H1 (cell line): ENCODE results near the gene DDX60. TPM values are rescaled to one million over a fixed set of nuclear protein-coding genes. Genes with fewer than 3 reads are reported as not detected.

Experiments used
- CTCF ChIA-PET: fragments of 300-600 bp; sonication (Branson Sonifier 250); formaldehyde crosslinking; loops from one replicate; lab custom pipeline; 2021; ENCODE audit not compliant: partially characterized antibody; lab: Charles Lee
- POLR2A ChIA-PET: fragments of 300-600 bp; sonication (Branson Sonifier 250); formaldehyde crosslinking; loops from one replicate; lab custom pipeline; 2021; ENCODE audit warnings: inconsistent platforms; ENCODE audit not compliant: partially characterized antibody; lab: Charles Lee
- DNase-seq, 2 experiments: peaks; one replicate each; pipeline versions ENCODE4 v3.0.0 to v3.0.0-alpha.2; 2010 to 2022; ENCODE audit warnings: low spot score in 2 of 2, low read depth in 1 of 2, mixed read lengths in 1 of 2
- FAIRE-seq: peaks from 2 replicates; lab custom pipeline; 2011; peaks lifted over from hg19 to GRCh38; lab: Jason Lieb, UNC
- H2AFZ ChIP-seq: 2 replicates; pipeline ENCODE4 v1.8.1; 2012; ENCODE audit warnings: low read length, inconsistent platforms
- H2AK5ac ChIP-seq: 2 replicates; pipeline ENCODE4 v1.6.1; 2013; ENCODE audit warnings: low read depth, low read length
- H2BK120ac ChIP-seq: replicated peaks from 2 replicates; pipeline ENCODE3; 2013; ENCODE audit warnings: low read depth, low read length, inconsistent platforms
- H2BK12ac ChIP-seq: 2 replicates; pipeline ENCODE4 v1.6.1; 2013; ENCODE audit warnings: low read depth, low read length
- H2BK15ac ChIP-seq: 2 replicates; pipeline ENCODE4 v1.6.1; 2013; ENCODE audit warnings: low read length
- H2BK20ac ChIP-seq: 2 replicates; pipeline ENCODE4 v1.6.1; 2013; ENCODE audit warnings: low read length
- H2BK5ac ChIP-seq: 2 replicates; pipeline ENCODE4 v1.6.1; 2013; ENCODE audit warnings: low read depth, low read length
- H3K14ac ChIP-seq: 2 replicates; pipeline ENCODE4 v1.6.1; 2013; ENCODE audit warnings: inconsistent platforms; ENCODE audit not compliant: insufficient read length
- H3K18ac ChIP-seq: 2 replicates; pipeline ENCODE4 v1.6.1; 2013; ENCODE audit warnings: low read length; ENCODE audit errors: extremely low read depth
- H3K23ac ChIP-seq: 2 replicates; pipeline ENCODE4 v1.6.1; 2013; ENCODE audit warnings: inconsistent platforms; ENCODE audit not compliant: insufficient read length
- H3K23me2 ChIP-seq: 2 replicates; pipeline ENCODE4 v1.6.1; 2013; ENCODE audit warnings: low read depth, low read length
- H3K27ac ChIP-seq: 2 replicates; pipeline ENCODE4 v1.6.1; 2011; ENCODE audit warnings: low read depth, low read length, inconsistent platforms
- H3K27me3 ChIP-seq, 4 experiments: replicated peaks in 1 of 4; 1 replicate in 1 of 4; 2 replicates in 3 of 4; pipeline versions ENCODE4 v1.6.1 to v1.8.1; 2011 to 2013; ENCODE audit warnings: low read length in 3 of 4, mild to moderate bottlenecking in 3 of 4, inconsistent platforms in 2 of 4, mixed read lengths in 2 of 4, moderate library complexity in 1 of 4; ENCODE audit not compliant: control insufficient read depth in 3 of 4, insufficient read depth in 3 of 4; ENCODE audit errors: extremely low read depth in 1 of 4
- H3K36me3 ChIP-seq, 4 experiments: 2 replicates each; pipeline versions ENCODE4 v1.6.1 to v1.8.1; 2011 to 2013; ENCODE audit warnings: mild to moderate bottlenecking in 4 of 4, low read length in 3 of 4, moderate library complexity in 2 of 4, control low read depth in 1 of 4, inconsistent platforms in 1 of 4; ENCODE audit not compliant: insufficient read depth in 4 of 4, control insufficient read depth in 2 of 4
- H3K4ac ChIP-seq: replicated peaks from 2 replicates; pipeline ENCODE3; 2013; ENCODE audit warnings: low read length, low read depth, mixed read lengths, inconsistent platforms; ENCODE audit not compliant: insufficient read length
- H3K4me1 ChIP-seq, 4 experiments: replicated peaks in 1 of 4; 1 replicate in 1 of 4; 2 replicates in 3 of 4; pipeline versions ENCODE4 v1.6.1 to v1.8.1; 2011 to 2013; ENCODE audit warnings: low read length in 3 of 4, inconsistent platforms in 2 of 4, mixed read lengths in 1 of 4; ENCODE audit not compliant: insufficient read depth in 4 of 4, control insufficient read depth in 3 of 4
- H3K4me2 ChIP-seq, 2 experiments: 2 replicates each; pipeline versions ENCODE4 v1.6.1 to v1.8.1; 2011 to 2013; ENCODE audit warnings: low read depth in 2 of 2, low read length in 2 of 2, control low read depth in 1 of 2, inconsistent platforms in 1 of 2, mild to moderate bottlenecking in 1 of 2; ENCODE audit not compliant: insufficient read depth in 1 of 2
- H3K4me3 ChIP-seq, 4 experiments: fragments of 200-600, 300-600 bp in 1 of 4; sonication (generic), shearing (Covaris generic), sonication (Bioruptor Twin) in 1 of 4; 2 replicates each; pipeline versions ENCODE4 v1.5.1 to v1.8.1; 2011 to 2016; ENCODE audit warnings: low read length in 4 of 4, low read depth in 3 of 4, control low read depth in 2 of 4, inconsistent platforms in 2 of 4, mild to moderate bottlenecking in 2 of 4, mixed read lengths in 1 of 4, moderate library complexity in 1 of 4; ENCODE audit not compliant: insufficient read depth in 2 of 4; ENCODE audit errors: extremely low read depth in 1 of 4
- H3K56ac ChIP-seq: replicated peaks from 2 replicates; pipeline ENCODE3; 2013; ENCODE audit warnings: low read depth, mild to moderate bottlenecking, mixed read lengths, low read length, inconsistent platforms; ENCODE audit not compliant: insufficient read length
- H3K79me1 ChIP-seq: 2 replicates; pipeline ENCODE4 v1.6.1; 2013; ENCODE audit warnings: low read depth, low read length, control low read depth
- H3K79me2 ChIP-seq, 2 experiments: 2 replicates each; pipeline versions ENCODE4 v1.6.1 to v1.8.1; 2012 to 2013; ENCODE audit warnings: low read length in 2 of 2, mild to moderate bottlenecking in 2 of 2, inconsistent platforms in 1 of 2; ENCODE audit not compliant: insufficient read depth in 2 of 2, control insufficient read depth in 1 of 2
- H3K9ac ChIP-seq, 4 experiments: replicated peaks in 1 of 4; 1 replicate in 1 of 4; 2 replicates in 3 of 4; pipeline versions ENCODE4 v1.6.1 to v1.8.1; 2011 to 2013; ENCODE audit warnings: low read depth in 3 of 4, low read length in 3 of 4, control low read depth in 2 of 4, mild to moderate bottlenecking in 2 of 4, moderate library complexity in 2 of 4, inconsistent platforms in 1 of 4; ENCODE audit errors: extremely low read depth in 1 of 4
- H3K9me3 ChIP-seq, 2 experiments: 2 replicates each; pipeline versions ENCODE4 v1.6.1 to v1.8.1; 2012 to 2013; ENCODE audit warnings: mild to moderate bottlenecking in 2 of 2, moderate library complexity in 2 of 2, control low read depth in 1 of 2, inconsistent platforms in 1 of 2, low read depth in 1 of 2, low read length in 1 of 2, mixed read lengths in 1 of 2; ENCODE audit not compliant: insufficient read depth in 2 of 2
- H4K20me1 ChIP-seq, 2 experiments: replicated peaks in 1 of 2; 2 replicates each; pipeline versions ENCODE3 to v1.8.1; 2011 to 2013; ENCODE audit warnings: inconsistent platforms in 2 of 2, low read length in 2 of 2, mild to moderate bottlenecking in 1 of 2; ENCODE audit not compliant: insufficient read depth in 2 of 2, control insufficient read depth in 1 of 2
- H4K5ac ChIP-seq: 2 replicates; pipeline ENCODE4 v1.6.1; 2013; ENCODE audit warnings: low read length, low read depth, mixed read lengths, inconsistent platforms; ENCODE audit not compliant: insufficient read length
- H4K8ac ChIP-seq: 2 replicates; pipeline ENCODE4 v1.8.0; 2013; ENCODE audit warnings: mild to moderate bottlenecking, moderate library complexity, low read length, inconsistent platforms; ENCODE audit not compliant: insufficient read depth; ENCODE audit errors: extremely low read depth
- H4K91ac ChIP-seq: replicated peaks from 2 replicates; pipeline ENCODE3; 2013; ENCODE audit warnings: low read length, mixed read lengths, inconsistent platforms; ENCODE audit not compliant: insufficient read length
- EP300 ChIP-seq, 2 experiments: IDR thresholded peaks; 1 replicate in 1 of 2; 2 replicates in 1 of 2; pipeline ENCODE4 v1.6.1; 2011 to 2012; ENCODE audit warnings: low read depth in 2 of 2, low read length in 2 of 2, mild to moderate bottlenecking in 2 of 2, borderline replicate concordance in 1 of 2, inconsistent platforms in 1 of 2, moderate library complexity in 1 of 2
- HDAC2 ChIP-seq, 2 experiments: fragments of 300-600 bp in 1 of 2; sonication (generic) in 1 of 2; IDR thresholded peaks; 2 replicates each; pipeline ENCODE4 v1.6.1; 2011 to 2012; ENCODE audit warnings: low read depth in 2 of 2, low read length in 2 of 2, mild to moderate bottlenecking in 2 of 2, moderate library complexity in 2 of 2, borderline replicate concordance in 1 of 2, inconsistent platforms in 1 of 2
- JUND ChIP-seq: IDR thresholded peaks from 2 replicates; pipeline ENCODE4 v1.6.1; 2011; ENCODE audit warnings: mild to moderate bottlenecking, improper control_type of control experiment, low read length
- POLR2AphosphoS5 ChIP-seq: IDR thresholded peaks from 2 replicates; pipeline ENCODE4 v1.6.1; 2011; ENCODE audit warnings: low read depth, low read length
- RAD21 ChIP-seq, 2 experiments: IDR thresholded peaks in 1 of 2; conservative IDR thresholded peaks in 1 of 2; 2 replicates each; pipeline ENCODE4 v1.6.1; 2011; ENCODE audit warnings: low read depth in 2 of 2, low read length in 2 of 2, improper control_type of control experiment in 1 of 2, inconsistent platforms in 1 of 2, mild to moderate bottlenecking in 1 of 2, moderate library complexity in 1 of 2
- RFX5 ChIP-seq: IDR thresholded peaks from 2 replicates; pipeline ENCODE4 v1.6.1; 2011; ENCODE audit warnings: low read depth, low read length, improper control_type of control experiment, borderline replicate concordance
- SUZ12 ChIP-seq: fragments of 200-600 bp; sonication (generic); IDR thresholded peaks from 2 replicates; pipeline ENCODE4 v1.6.1; 2012; ENCODE audit warnings: mild to moderate bottlenecking, inconsistent platforms, low read length, moderate library complexity, mixed read lengths
- WGBS, 2 experiments: shearing (Covaris generic) in 1 of 2; methylation state at CpG; one replicate each; pipeline versions ENCODE4 v1.1.6 to v1.1.7; 2013 to 2015; ENCODE audit warnings: low lambda C conversion rate in 2 of 2, mixed read lengths in 2 of 2, inconsistent platforms in 1 of 2, low coverage in 1 of 2, missing lambda C conversion rate in 1 of 2; ENCODE audit not compliant: insufficient replicate concordance in 2 of 2, insufficient coverage in 1 of 2, insufficient read length in 1 of 2; ENCODE audit errors: extremely low coverage in 1 of 2, missing lambda C conversion rate in 1 of 2; 5-methylcytosine and 5-hydroxymethylcytosine counted together
- polyA plus RNA-seq, 7 experiments: library from polyadenylated mRNA; depleted of rRNA in 3 of 7; stranded (reverse) in 5 of 7; unstranded in 2 of 7; fragments of >200 nt in 5 of 7; fragments of 200-250 nt in 2 of 7; gene quantifications; 1 replicate in 5 of 7; 2 replicates in 1 of 7; 4 replicates in 1 of 7; pipeline versions ENCODE4 v1.2.1 to v1.2.3, GENCODE V29; 2011 to 2013; ENCODE audit warnings: missing spikeins in 2 of 7, mixed read lengths in 2 of 7
- total RNA-seq: library from RNA; stranded (reverse); fragmentation: NEBNext Ultra II Directional; extraction: Animal tissue kit (Norgen Biotek cat#: 25700); gene quantifications from 2 replicates; pipeline ENCODE4 v1.2.1, GENCODE V29; 2021
- TF ChIP-seq, protein P1 (sequence below), 3 experiments: IDR thresholded peaks; 1 replicate in 2 of 3; 2 replicates in 1 of 3; pipeline versions ENCODE4 v1.5.1 to v1.6.1; 2011; ENCODE audit warnings: low read length in 3 of 3, mild to moderate bottlenecking in 3 of 3, inconsistent platforms in 2 of 3, low read depth in 1 of 3, moderate library complexity in 1 of 3; ENCODE audit not compliant: insufficient read depth in 1 of 3; ENCODE audit errors: control extremely low read depth in 1 of 3

DDX60 gene
- total and polyA plus RNA-seq, 2 of the 8 experiments (the other 6 are each of a cell fraction or from before 2014, with no cell fraction given) = 1.00 to 1.6 TPM

- no peak overlapping the region for H2BK20ac ChIP-seq
- H3K9ac ChIP-seq = no peak overlapping the region
- H3K4me1 ChIP-seq = no peaks in the 10 kb centered on the region
- POLR2A ChIA-PET = no interaction called here
- no peak overlapping the region for H3K56ac ChIP-seq
- CTCF ChIA-PET = interaction anchor here (0.8 to 2.0 kb wide), 7 partner anchors 11 to 738 kb away, joined by 3 to 7 read pairs (median 4); no protein-coding TSS in a partner anchor
- H3K79me1 ChIP-seq = no peaks in the 10 kb centered on the region
- H3K4me3 ChIP-seq = no peak overlapping the region
- no peak overlapping the region for H4K5ac ChIP-seq
- DNase-seq (no peak), FAIRE-seq (peak; percentile 24)
- no peak overlapping the region for H2BK12ac ChIP-seq
- H4K20me1 ChIP-seq = no peaks in the 10 kb centered on the region
- H3K36me3 ChIP-seq = no peaks in the 10 kb centered on the region
- no peak overlapping the region for H2AK5ac ChIP-seq
- no peak overlapping the region for H3K18ac ChIP-seq
- no peak overlapping the region for H2BK120ac ChIP-seq
- 50% methylated on average over 6 of the region's 6 CpGs; no CpG with 5 or more reads in 1 of the 2 experiments for WGBS, 2 experiments
- H4K91ac ChIP-seq = no peak overlapping the region
- H3K27ac ChIP-seq = no peak overlapping the region
- no peak overlapping the region for H4K8ac ChIP-seq
- H2AFZ ChIP-seq = no peak overlapping the region; the same call in 1 of the 2 replicates
- no peak overlapping the region for H2BK5ac ChIP-seq
- H2BK15ac ChIP-seq = no peak overlapping the region
- no peak overlapping the region for H3K23ac ChIP-seq
- no peaks in the 10 kb centered on the region for H3K79me2 ChIP-seq
- no peaks in the 10 kb centered on the region for H3K9me3 ChIP-seq
- H3K14ac ChIP-seq = no peak overlapping the region
- H3K4ac ChIP-seq = no peak overlapping the region
- no peaks in the 10 kb centered on the region for H3K27me3 ChIP-seq
- no peaks in the 10 kb centered on the region for H3K23me2 ChIP-seq
- H3K4me2 ChIP-seq = no peak overlapping the region
- TF ChIP-seq, protein P1, sequence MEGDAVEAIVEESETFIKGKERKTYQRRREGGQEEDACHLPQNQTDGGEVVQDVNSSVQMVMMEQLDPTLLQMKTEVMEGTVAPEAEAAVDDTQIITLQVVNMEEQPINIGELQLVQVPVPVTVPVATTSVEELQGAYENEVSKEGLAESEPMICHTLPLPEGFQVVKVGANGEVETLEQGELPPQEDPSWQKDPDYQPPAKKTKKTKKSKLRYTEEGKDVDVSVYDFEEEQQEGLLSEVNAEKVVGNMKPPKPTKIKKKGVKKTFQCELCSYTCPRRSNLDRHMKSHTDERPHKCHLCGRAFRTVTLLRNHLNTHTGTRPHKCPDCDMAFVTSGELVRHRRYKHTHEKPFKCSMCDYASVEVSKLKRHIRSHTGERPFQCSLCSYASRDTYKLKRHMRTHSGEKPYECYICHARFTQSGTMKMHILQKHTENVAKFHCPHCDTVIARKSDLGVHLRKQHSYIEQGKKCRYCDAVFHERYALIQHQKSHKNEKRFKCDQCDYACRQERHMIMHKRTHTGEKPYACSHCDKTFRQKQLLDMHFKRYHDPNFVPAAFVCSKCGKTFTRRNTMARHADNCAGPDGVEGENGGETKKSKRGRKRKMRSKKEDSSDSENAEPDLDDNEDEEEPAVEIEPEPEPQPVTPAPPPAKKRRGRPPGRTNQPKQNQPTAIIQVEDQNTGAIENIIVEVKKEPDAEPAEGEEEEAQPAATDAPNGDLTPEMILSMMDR (IDR thresholded peaks at IDR 0.05; ENCODE audit: control extremely low read depth in 1 of 3, insufficient read depth in 1 of 3, low read depth in 1 of 3, low read length in 3 of 3) = peak in 2 of 3 experiments; percentile 40 to 45; a peak in 2 of 4 replicates
- TF ChIP-seq POLR2AphosphoS5 (no peak), EP300 (IDR thresholded peaks at IDR 0.05; ENCODE audit: borderline replicate concordance in 1 of 2, low read depth in 2 of 2, low read length in 2 of 2) (no peak), HDAC2 (IDR thresholded peaks at IDR 0.05; ENCODE audit: borderline replicate concordance in 1 of 2, low read depth in 2 of 2, low read length in 2 of 2) (no peak), JUND (no peak), RFX5 (no peak), SUZ12 (no peak), RAD21 (IDR thresholded peaks at IDR 0.05 in 1 of 2, conservative IDR thresholded peaks at IDR 0.05 in 1 of 2; ENCODE audit: low read depth in 2 of 2, low read length in 2 of 2) (peak; percentile 78 to 81)
Observed at GRCh38 chr4:168183717-168184571, 134.6 kb downstream of the DDX60 start.
